AG09319 (cell line): ENCODE measurements around the gene PTTG1IP.
A peak's percentile ranks its signal among the peaks of the same experiment; 100 is the strongest.

Experiments
- DNase-seq: peaks from one replicate; pipeline ENCODE4 v3.0.0-alpha.2; 2010; ENCODE audit warnings: low read depth; ENCODE audit errors: extremely low read depth
- TF ChIP-seq, protein P1 (sequence below): IDR thresholded peaks from 2 replicates; pipeline ENCODE4 v1.5.1; 2011; ENCODE audit warnings: low read depth, mild to moderate bottlenecking, inconsistent platforms, low read length, moderate library complexity

The PTTG1IP gene

DNA sequence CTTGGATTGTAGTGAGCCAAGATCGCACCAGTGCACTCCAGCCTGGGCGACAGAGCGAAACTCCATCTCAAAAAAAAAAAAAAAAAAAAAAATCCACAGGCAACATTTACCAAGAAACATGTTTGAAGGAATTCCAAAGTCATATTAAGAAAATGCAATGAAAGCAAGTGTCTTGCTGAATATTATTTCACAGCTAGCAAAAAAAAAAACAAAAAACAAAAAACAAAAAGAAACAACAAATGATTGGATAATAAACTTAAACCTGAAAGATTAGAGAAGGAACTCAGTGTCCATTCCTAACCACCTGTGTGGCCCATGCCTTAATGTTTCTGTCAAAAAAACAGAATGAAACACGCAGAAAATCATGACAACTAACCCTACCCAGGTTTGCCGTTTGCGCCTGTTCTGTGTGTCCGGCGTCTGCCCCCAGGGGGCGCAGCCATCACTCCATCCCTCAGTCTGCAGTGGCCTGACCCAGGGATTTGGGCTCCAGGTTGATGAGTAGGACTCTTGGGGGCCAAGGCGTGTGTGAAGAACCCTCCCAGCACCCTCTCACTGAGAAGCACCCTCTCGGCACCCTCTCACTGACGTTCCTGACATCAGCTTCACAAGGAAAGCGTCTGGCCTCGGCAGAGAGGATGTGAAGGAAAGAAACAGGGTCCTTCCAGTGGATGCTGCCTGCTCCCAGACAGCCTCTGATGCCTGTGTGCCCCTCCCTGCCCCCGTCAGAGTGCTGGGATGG lies 19.2 kb upstream of the PTTG1IP start:
- TF ChIP-seq, protein P1, sequence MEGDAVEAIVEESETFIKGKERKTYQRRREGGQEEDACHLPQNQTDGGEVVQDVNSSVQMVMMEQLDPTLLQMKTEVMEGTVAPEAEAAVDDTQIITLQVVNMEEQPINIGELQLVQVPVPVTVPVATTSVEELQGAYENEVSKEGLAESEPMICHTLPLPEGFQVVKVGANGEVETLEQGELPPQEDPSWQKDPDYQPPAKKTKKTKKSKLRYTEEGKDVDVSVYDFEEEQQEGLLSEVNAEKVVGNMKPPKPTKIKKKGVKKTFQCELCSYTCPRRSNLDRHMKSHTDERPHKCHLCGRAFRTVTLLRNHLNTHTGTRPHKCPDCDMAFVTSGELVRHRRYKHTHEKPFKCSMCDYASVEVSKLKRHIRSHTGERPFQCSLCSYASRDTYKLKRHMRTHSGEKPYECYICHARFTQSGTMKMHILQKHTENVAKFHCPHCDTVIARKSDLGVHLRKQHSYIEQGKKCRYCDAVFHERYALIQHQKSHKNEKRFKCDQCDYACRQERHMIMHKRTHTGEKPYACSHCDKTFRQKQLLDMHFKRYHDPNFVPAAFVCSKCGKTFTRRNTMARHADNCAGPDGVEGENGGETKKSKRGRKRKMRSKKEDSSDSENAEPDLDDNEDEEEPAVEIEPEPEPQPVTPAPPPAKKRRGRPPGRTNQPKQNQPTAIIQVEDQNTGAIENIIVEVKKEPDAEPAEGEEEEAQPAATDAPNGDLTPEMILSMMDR: peak; percentile 95
- no peak for DNase-seq

DNA sequence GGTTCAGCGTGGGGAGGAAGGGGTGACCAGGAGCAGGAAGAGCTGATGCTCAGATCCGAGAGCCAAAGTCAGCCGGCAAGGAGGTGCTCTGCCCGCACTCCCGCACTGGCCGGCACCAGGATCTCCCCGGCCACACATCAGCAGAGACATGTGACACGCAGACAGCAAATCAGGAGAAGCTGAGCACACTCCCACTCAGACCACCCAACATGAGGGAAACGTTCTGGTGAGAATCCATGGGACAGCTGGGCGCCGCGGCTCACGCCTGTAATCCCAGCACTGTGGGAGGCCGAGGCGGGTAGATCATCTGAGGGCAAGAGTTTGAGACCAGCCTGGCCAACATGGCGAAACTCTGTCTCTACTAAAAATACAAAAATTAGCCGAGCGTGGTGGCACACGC lies 18.6 kb upstream of the PTTG1IP start:
- no peak for DNase-seq

DNA sequence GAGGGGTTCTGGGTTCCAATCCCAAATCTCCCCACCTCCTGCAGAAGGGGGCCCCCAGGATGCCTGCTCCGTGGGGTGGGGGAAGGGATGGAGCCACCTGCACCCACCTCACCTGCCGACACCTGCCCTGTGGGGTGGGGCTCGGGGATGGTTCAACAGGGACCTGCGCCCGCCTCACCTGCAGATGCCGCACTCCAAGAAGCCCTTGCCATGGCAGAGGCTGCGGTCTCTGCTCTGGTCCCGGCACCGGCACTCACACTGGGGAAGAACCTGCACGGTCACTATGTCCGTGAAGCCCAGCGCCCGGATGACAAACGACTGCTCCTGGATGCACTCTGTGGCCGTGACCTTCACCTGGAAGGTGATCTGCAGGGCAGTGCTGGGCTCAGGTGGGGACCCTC lies 18.1 kb upstream of the PTTG1IP start:
- DNase-seq: no peak
- TF ChIP-seq, protein P1: no peak

More for the DNA sequence above, 18.6 kb upstream of the PTTG1IP start:
- TF ChIP-seq, protein P1: no peak

DNA sequence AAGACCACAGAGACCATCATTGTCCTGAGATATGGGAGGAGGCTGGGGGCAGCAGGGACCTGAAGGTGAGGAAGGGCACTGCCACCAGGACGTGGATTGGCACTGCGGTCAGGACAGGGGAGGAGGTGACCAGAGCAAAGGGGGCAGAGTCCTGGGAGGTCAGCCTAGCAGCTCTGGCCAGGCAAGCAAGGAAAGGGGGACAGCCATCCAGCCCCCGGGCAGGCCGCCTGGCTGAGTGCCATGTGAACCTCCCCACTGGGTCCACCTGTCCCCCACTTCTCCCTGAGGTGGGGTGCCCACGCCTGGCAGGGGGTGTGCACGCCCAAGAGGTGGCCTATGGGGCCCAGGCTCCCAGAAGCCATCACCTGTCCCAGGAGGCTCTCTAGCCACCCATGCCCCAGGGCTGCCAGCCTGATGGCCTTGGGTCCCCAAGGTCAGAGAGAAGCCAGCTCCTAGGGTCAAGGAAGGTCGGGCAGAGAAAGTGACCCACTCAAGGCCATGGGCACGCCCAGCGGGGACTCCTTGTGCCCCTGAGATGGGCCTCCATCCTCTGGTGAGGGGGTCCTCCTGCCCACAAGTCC lies 17.6 kb upstream of the PTTG1IP start:
- DNase-seq: no peak
- TF ChIP-seq, protein P1: no peak

DNA sequence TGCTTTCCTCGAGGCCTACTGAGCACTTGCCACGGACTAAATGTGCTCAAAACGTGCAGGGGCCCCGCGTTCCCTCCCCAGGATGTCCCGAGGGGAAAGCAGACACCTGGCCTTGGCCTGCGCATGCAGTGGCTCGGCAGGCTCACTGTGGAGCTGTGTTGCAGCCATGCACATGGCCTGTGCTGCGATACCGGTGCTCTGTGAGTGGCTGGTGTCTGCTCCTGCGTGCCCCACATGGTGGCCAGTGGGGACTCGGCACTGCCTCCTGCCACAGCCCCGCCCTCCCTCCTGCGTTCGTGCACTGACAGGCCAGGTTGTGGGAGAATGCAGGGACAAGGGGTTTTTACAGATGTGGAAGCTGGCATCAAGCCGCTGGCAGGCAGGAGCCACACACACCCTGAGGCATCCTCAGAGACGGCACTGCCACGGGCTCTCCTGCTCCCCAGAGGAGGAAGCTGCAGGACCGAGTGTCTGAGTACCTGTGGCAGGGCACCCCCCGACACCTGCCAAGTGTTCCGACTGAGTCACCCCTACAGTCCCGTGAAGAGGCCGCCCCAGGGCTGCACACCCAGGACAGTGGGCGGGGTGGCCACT lies 16.9 kb upstream of the PTTG1IP start:
- TF ChIP-seq, protein P1: no peak
- no peak for DNase-seq

DNA sequence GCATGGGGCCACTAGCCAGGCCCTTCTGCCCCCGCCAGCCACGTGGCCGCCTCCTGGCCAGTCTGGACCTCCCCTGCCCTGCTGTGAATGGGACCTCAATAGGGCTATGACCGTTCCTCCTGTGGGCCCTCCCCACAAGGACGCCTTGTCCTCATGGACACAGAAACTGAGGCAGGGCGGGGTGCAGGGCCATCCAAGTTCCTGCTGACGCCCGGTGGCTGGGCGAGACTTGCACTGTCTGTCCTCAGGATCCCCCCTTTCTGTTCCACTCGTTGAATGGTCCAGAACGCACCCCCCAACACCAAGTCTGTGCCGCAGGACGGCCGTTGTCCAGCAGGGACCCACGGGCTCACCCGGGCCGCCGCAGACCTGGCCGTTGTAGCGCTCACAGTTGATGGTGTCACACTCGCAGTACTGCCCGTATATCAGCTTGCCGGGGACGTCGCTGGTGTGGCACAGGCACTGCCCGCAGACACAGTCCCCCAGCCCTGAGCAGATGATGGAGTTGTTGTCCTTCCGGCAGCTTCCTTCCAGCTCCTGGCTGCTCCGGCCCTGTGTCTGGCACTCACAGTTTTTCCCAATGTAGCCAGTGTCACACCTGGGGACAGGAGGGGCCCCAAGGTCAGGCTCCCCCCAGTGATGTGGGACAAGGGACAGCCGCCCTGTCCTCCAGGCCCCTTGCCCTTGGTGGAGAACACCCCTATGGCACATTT lies 16.3 kb upstream of the PTTG1IP start:
- DNase-seq: no peak
- TF ChIP-seq, protein P1: no peak
